Type B pancreatic cell (in vitro differentiated cells): Measurements from ENCODE around the gene LMNTD1. TPM values are rescaled to one million over a fixed set of nuclear protein-coding genes. Genes with fewer than 3 reads are reported as not detected.

Experiments used
- DNase-seq: peaks from one replicate; pipeline ENCODE4 v3.0.0; 2021; ENCODE audit warnings: mixed read lengths; ENCODE audit not compliant: unreplicated experiment; ENCODE audit errors: extremely low spot score
- H3K27ac Mint-ChIP-seq: 2 replicates; pipeline ENCODE4 v1.8.0; 2021; ENCODE audit warnings: mild to moderate bottlenecking, mixed read lengths
- H3K27me3 Mint-ChIP-seq: 2 replicates; pipeline ENCODE4 v1.8.0; 2021; ENCODE audit warnings: mixed read lengths
- H3K36me3 Mint-ChIP-seq: 2 replicates; pipeline ENCODE4 v1.8.0; 2021; ENCODE audit warnings: mixed read lengths
- H3K4me1 Mint-ChIP-seq: one replicate; pipeline ENCODE4 v1.8.0; 2021; ENCODE audit warnings: mixed read lengths; ENCODE audit not compliant: unreplicated experiment
- H3K4me3 Mint-ChIP-seq: 2 replicates; pipeline ENCODE4 v1.8.0; 2021; ENCODE audit warnings: mild to moderate bottlenecking, mixed read lengths
- H3K9me3 Mint-ChIP-seq: 2 replicates; pipeline ENCODE4 v1.8.0; 2021; ENCODE audit warnings: mixed read lengths
- CTCF ChIP-seq: fragments of 200-600 bp; sonication (generic); conservative IDR thresholded peaks from 2 replicates; pipeline ENCODE4 v1.5.0; 2021; ENCODE audit warnings: antibody characterized with exemption, mild to moderate bottlenecking
- total RNA-seq: library from RNA; stranded (reverse); gene quantifications from 2 replicates; pipeline ENCODE4 v1.2.1, GENCODE V29; 2021; ENCODE audit warnings: low replicate concordance

The LMNTD1 gene
- total RNA-seq, 1 donor from 2014 or later = not detected

DNA sequence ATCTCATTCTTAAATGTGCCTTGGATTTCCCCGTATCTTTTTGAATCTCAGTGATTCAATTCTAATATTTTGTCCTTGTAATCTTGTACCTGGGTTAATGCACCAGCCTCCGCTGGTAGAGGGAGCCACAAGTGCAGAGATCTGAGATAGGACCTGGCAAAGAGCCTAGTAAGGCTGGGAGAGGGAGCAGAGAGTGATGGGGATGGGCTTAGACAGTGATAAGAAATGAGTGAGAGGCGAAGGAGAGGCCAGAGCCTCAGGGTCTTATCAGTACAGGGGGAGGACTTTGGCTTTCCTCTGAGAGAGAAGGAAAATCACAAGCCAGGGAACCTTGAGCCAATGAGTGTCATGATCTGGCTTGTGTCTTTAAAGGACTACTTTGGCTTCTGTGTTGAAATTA lies 30.5 kb upstream of the LMNTD1 start:
- no peak overlapping the region for H3K27ac Mint-ChIP-seq
- TF ChIP-seq CTCF = no peak
- peaks cover 6% of the 10 kb centered on the region for H3K27me3 Mint-ChIP-seq
- DNase-seq = no peak
- H3K4me1 Mint-ChIP-seq = no peaks in the 10 kb centered on the region
- H3K9me3 Mint-ChIP-seq = peaks cover 4% of the 10 kb centered on the region
- H3K36me3 Mint-ChIP-seq = peaks cover 12% of the 10 kb centered on the region
- no peak overlapping the region for H3K4me3 Mint-ChIP-seq

DNA sequence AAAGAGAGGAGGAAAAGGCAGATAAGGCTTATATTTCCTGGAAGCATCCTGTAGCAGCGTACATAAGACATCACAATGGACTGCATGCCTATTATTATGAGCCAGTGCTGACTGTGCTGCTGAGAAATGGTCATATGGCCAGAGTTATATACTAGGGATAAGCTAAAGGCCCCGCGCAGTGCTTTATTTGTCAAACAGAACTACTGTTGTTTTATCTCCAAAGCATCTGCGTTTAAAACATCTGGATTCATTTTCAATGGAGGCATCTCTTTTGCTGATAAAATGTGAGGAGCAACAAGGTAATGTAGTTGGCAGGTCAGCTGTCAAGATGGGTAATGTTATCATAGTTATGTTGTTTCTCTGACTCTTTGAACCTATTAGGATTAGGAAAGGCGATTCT lies 28.0 kb upstream of the LMNTD1 start:
- Mint-ChIP-seq H3K27ac (no peak overlapping the region), H3K9me3 (no peaks in the 10 kb centered on the region), H3K36me3 (peaks cover 12% of the 10 kb centered on the region), H3K4me3 (no peak overlapping the region), H3K4me1 (no peaks in the 10 kb centered on the region), H3K27me3 (peaks cover 6% of the 10 kb centered on the region)
- no peak for DNase-seq
- no peak for TF ChIP-seq CTCF

DNA sequence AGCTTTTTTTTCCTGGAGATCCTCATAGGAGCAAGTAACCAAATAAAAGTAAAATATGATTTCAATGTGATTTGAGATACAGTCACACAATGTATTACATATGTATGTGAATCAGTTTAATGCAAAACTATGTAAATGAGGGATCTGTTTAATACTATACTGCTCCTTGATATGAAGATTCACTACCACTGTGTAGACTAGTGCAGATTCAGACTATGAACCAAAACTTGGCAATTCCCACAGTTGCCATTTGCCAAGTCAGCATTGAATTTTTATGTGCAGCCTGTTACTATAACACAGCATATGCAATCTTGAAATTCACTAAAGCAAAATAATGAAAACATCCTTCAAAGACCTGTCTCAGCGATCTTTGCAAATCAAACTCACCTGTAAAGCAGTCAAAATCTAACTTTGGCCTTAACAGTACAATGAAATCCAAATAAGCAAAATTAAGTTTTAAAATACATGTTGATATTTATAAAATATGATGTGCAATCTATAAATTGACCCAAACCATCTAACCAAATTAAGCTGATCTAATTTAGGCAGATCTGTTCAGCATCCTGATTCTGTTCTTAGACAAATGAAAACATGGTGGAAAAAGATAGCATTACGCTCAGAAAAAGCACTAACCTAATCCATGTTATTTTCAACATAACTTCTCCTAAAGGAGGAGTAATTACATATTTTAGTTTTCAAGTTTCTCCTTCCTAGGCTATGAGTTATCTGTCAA lies 25.5 kb upstream of the LMNTD1 start:
- Mint-ChIP-seq H3K27ac (no peak overlapping the region), H3K36me3 (peaks cover 10% of the 10 kb centered on the region), H3K9me3 (no peaks in the 10 kb centered on the region), H3K27me3 (peaks cover 3% of the 10 kb centered on the region), H3K4me1 (no peaks in the 10 kb centered on the region), H3K4me3 (no peak overlapping the region)
- no peak for DNase-seq
- TF ChIP-seq CTCF = no peak

DNA sequence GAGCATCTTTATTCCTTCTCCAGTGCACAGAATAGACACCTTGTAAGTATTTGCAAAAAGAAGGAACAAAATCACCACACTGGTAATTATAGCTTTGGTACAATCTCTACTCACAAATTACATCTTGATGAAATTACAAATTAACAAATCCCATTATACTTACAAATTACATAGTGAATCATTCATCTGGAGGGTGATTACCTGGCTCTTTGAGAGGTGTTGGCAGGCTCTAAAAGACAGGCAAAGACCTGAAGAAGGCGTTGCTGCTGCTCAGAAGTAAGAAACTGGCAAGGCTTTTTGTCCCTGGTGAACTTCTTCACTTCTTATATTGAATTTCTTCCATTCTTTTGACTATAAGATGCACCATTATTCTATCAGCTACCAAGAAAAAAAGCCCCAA lies 21.7 kb upstream of the LMNTD1 start:
- Mint-ChIP-seq H3K36me3 (peaks cover 7% of the 10 kb centered on the region), H3K27me3 (no peaks in the 10 kb centered on the region), H3K9me3 (no peaks in the 10 kb centered on the region), H3K27ac (no peak overlapping the region), H3K4me3 (no peak overlapping the region), H3K4me1 (no peaks in the 10 kb centered on the region)
- no peak for DNase-seq
- no peak for TF ChIP-seq CTCF

GRCh38 chr12:25573346-25573745 lies 20.3 kb upstream of the LMNTD1 start:
- DNase-seq = no peak
- H3K9me3 Mint-ChIP-seq = no peaks in the 10 kb centered on the region
- H3K27ac Mint-ChIP-seq = no peak overlapping the region
- no peak for TF ChIP-seq CTCF
- no peaks in the 10 kb centered on the region for H3K4me1 Mint-ChIP-seq
- no peak overlapping the region for H3K4me3 Mint-ChIP-seq
- H3K36me3 Mint-ChIP-seq = peaks cover 3% of the 10 kb centered on the region
- no peaks in the 10 kb centered on the region for H3K27me3 Mint-ChIP-seq
